Osteocyte (in vitro differentiated cells): Measurements from ENCODE around the gene ITPR1. TPM values are rescaled to one million over a fixed set of nuclear protein-coding genes. Genes with fewer than 3 reads are reported as not detected.

Source experiments
- DNase-seq: peaks from one replicate; pipeline ENCODE4 v3.0.0; 2021; ENCODE audit warnings: mixed read lengths; ENCODE audit not compliant: unreplicated experiment; ENCODE audit errors: extremely low spot score
- H3K27ac Mint-ChIP-seq: one replicate; pipeline ENCODE4 v1.8.0; 2021; ENCODE audit warnings: mild to moderate bottlenecking, mixed read lengths; ENCODE audit not compliant: unreplicated experiment
- H3K27me3 Mint-ChIP-seq: one replicate; pipeline ENCODE4 v1.8.0; 2021; ENCODE audit warnings: mixed read lengths; ENCODE audit not compliant: unreplicated experiment
- H3K36me3 Mint-ChIP-seq: one replicate; pipeline ENCODE4 v1.8.0; 2021; ENCODE audit warnings: mixed read lengths; ENCODE audit not compliant: unreplicated experiment
- H3K4me1 Mint-ChIP-seq: one replicate; pipeline ENCODE4 v1.8.0; 2021; ENCODE audit warnings: mixed read lengths; ENCODE audit not compliant: unreplicated experiment
- H3K4me3 Mint-ChIP-seq: one replicate; pipeline ENCODE4 v1.8.0; 2021; ENCODE audit warnings: mild to moderate bottlenecking, moderate library complexity, mixed read lengths; ENCODE audit not compliant: unreplicated experiment
- H3K9me3 Mint-ChIP-seq: one replicate; pipeline ENCODE4 v1.8.0; 2021; ENCODE audit warnings: mixed read lengths; ENCODE audit not compliant: unreplicated experiment
- CTCF ChIP-seq: fragments of 200-600 bp; sonication (generic); IDR thresholded peaks from 2 replicates; pipeline ENCODE4 v1.5.0; 2021; ENCODE audit warnings: antibody characterized with exemption, mild to moderate bottlenecking, moderate library complexity
- total RNA-seq: library from RNA; stranded (reverse); gene quantifications from 2 replicates; pipeline ENCODE4 v1.2.1, GENCODE V29; 2021

ITPR1 gene
- total RNA-seq, 1 donor from 2014 or later, result 34.3 TPM

- peaks cover 89% of the 10 kb centered on the region for H3K4me1 Mint-ChIP-seq
- H3K27ac Mint-ChIP-seq, result peak overlapping the region; percentile 87
- no peak for TF ChIP-seq CTCF
- DNase-seq, result no peak
- no peak overlapping the region for H3K4me3 Mint-ChIP-seq
- no peaks in the 10 kb centered on the region for H3K27me3 Mint-ChIP-seq
- H3K36me3 Mint-ChIP-seq, result no peaks in the 10 kb centered on the region
- peaks cover 3% of the 10 kb centered on the region for H3K9me3 Mint-ChIP-seq
Measured at GRCh38 chr3:4742359-4742758, 249.2 kb downstream of the ITPR1 start.

- TF ChIP-seq CTCF, result no peak
- H3K4me1 Mint-ChIP-seq, result peaks cover 91% of the 10 kb centered on the region
- no peak overlapping the region for H3K4me3 Mint-ChIP-seq
Measured at GRCh38 chr3:4743371-4743770, 250.2 kb downstream of the ITPR1 start.

GRCh38 chr3:4744405-4745234 lies 251.5 kb downstream of the ITPR1 start:
- Mint-ChIP-seq H3K36me3 (no peaks in the 10 kb centered on the region), H3K27me3 (no peaks in the 10 kb centered on the region), H3K4me3 (no peak overlapping the region), H3K27ac (peak overlapping the region; percentile 71), H3K9me3 (peaks cover 2% of the 10 kb centered on the region), H3K4me1 (peaks cover 86% of the 10 kb centered on the region)
- DNase-seq, result no peak
- TF ChIP-seq CTCF, result no peak

More at GRCh38 chr3:4743371-4743770, 250.2 kb downstream of the ITPR1 start:
- peaks cover 3% of the 10 kb centered on the region for H3K9me3 Mint-ChIP-seq
- peak overlapping the region; percentile 62 for H3K27ac Mint-ChIP-seq
- no peaks in the 10 kb centered on the region for H3K27me3 Mint-ChIP-seq
- no peaks in the 10 kb centered on the region for H3K36me3 Mint-ChIP-seq
- DNase-seq, result no peak

- Mint-ChIP-seq H3K27ac (peak overlapping the region; percentile 71), H3K4me1 (peaks cover 81% of the 10 kb centered on the region), H3K9me3 (no peaks in the 10 kb centered on the region), H3K36me3 (no peaks in the 10 kb centered on the region), H3K27me3 (no peaks in the 10 kb centered on the region), H3K4me3 (no peak overlapping the region)
- no peak for DNase-seq
- no peak for TF ChIP-seq CTCF
Measured at GRCh38 chr3:4745235-4745610, 252.1 kb downstream of the ITPR1 start.

GRCh38 chr3:4746241-4746958 lies 253.3 kb downstream of the ITPR1 start:
- H3K27me3 Mint-ChIP-seq, result no peaks in the 10 kb centered on the region
- H3K4me3 Mint-ChIP-seq, result no peak overlapping the region
- DNase-seq, result no peak
- H3K9me3 Mint-ChIP-seq, result no peaks in the 10 kb centered on the region
- no peaks in the 10 kb centered on the region for H3K36me3 Mint-ChIP-seq
- H3K27ac Mint-ChIP-seq, result peak overlapping the region; percentile 71
- no peak for TF ChIP-seq CTCF
- peaks cover 81% of the 10 kb centered on the region for H3K4me1 Mint-ChIP-seq
